Measurements from ENCODE around the gene KLHL29. TPM values are rescaled to one million over a fixed set of nuclear protein-coding genes. Genes with fewer than 3 reads are reported as not detected.
A peak's percentile ranks its signal among the peaks of the same experiment; 100 is the strongest.

KLHL29 gene
- total RNA-seq, 1 experiment from 2014 or later = 2.6 TPM

DNA sequence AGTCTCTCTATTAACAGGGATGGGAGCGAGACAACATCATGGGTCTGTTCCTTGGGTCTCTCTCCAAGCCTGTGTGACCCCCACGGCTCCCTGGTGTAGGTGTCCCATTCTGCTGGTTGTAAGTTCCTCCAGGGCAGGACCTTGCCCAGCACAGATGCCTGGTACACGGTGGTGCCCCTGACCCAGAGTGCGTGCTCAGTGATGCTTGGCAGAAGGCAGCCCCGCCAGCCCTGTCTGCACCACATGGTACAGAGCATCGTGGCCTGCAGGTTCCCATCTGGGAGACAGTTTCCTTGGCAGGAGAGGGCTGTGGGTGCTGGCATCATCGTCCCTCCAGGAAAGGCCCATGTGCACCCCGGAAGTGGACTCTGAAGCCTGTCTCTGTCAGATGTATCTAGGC, 249.0 kb downstream of the KLHL29 start:
- ATAC-seq (no peak), DNase-seq (no peak)
- no TSS peak for BruUV-seq (replicated peaks)
- TF ChIP-seq EZH2 (IDR thresholded peaks at IDR 0.05; ENCODE audit: low read length, unreplicated experiment) (no peak), EZH2phosphoT487 (IDR thresholded peaks at IDR 0.05; ENCODE audit: borderline replicate concordance, low read length) (no peak)
- TF ChIP-seq, protein P1, sequence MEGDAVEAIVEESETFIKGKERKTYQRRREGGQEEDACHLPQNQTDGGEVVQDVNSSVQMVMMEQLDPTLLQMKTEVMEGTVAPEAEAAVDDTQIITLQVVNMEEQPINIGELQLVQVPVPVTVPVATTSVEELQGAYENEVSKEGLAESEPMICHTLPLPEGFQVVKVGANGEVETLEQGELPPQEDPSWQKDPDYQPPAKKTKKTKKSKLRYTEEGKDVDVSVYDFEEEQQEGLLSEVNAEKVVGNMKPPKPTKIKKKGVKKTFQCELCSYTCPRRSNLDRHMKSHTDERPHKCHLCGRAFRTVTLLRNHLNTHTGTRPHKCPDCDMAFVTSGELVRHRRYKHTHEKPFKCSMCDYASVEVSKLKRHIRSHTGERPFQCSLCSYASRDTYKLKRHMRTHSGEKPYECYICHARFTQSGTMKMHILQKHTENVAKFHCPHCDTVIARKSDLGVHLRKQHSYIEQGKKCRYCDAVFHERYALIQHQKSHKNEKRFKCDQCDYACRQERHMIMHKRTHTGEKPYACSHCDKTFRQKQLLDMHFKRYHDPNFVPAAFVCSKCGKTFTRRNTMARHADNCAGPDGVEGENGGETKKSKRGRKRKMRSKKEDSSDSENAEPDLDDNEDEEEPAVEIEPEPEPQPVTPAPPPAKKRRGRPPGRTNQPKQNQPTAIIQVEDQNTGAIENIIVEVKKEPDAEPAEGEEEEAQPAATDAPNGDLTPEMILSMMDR (conservative IDR thresholded peaks at IDR 0.05; ENCODE audit: low read depth, low read length) = no peak
- no peaks in the 10 kb centered on the region for H3K9me2 ChIP-seq (replicated peaks; ENCODE audit: low read length)
- no peaks in the 10 kb centered on the region for H3K4me1 ChIP-seq (ENCODE audit: insufficient read depth, low read length)
- intact Hi-C loops (cut with micrococcal nuclease) = no loop called here
- no peaks in the 10 kb centered on the region for H3F3A ChIP-seq (ENCODE audit: low read length, unreplicated experiment)
- no peaks in the 10 kb centered on the region for H3K9me3 ChIP-seq (ENCODE audit: low read length)
- H2AFZ ChIP-seq (ENCODE audit: low read length) = no peak overlapping the region
- H3K4me2 ChIP-seq (ENCODE audit: low read length) = no peak overlapping the region
- no peaks in the 10 kb centered on the region for H3K36me3 ChIP-seq (ENCODE audit: low read depth, low read length)
- CTCF ChIA-PET = no interaction called here
- no peaks in the 10 kb centered on the region for H3K79me2 ChIP-seq (ENCODE audit: low read length)
- H4K20me1 ChIP-seq (ENCODE audit: low read length) = no peaks in the 10 kb centered on the region
- H3K27me3 ChIP-seq (ENCODE audit: low read length) = no peaks in the 10 kb centered on the region
- POLR2A ChIA-PET (ENCODE audit: unreplicated experiment) = no interaction called here
- H3K9ac ChIP-seq (ENCODE audit: low read length) = no peak overlapping the region
- H3K27ac ChIP-seq (ENCODE audit: low read length) = no peak overlapping the region
- no peak overlapping the region for H3K4me3 ChIP-seq (ENCODE audit: low read length)

DNA sequence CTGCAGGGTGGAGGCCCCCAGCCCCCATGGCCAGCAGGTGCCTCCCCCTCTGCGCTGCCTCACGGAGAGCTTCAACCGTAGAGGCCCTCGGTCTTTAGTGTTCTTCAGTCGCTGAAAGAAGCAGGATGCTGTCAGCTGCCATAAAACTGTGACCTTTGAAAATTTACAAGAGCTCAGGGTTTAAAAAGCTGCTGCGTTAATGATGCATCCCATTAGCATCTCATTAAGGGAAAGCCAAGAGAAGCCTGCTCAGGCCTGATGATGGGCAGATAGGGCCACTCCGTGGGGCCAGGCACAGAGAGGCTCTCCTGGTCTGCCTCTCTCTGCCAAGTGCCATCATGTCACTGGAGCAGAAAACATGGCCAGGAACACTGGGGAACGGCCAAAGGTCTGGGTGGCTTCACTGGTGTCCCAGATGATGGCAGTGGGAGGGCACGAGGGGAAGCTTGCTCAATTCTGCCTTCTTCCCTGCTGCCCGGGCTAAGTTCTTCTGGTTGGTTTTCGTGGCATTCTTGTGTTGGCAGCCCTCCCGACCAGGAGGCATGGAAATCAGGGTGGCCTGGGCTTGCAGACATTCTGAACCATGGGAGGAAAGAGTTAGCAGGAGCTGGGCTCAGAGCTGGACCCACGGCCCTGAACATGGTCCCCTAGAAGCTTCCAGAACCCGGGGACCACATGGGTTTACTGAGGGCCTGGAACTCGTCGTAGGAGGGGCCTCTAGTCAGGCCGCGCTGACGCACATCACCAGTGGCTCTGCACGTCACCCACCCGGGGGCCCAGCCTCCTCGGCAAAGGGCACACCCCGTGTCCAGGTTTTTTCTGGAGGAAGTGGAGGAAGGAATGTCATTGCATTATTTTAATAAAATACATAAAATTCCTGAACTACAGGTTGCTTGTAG, 250.7 kb downstream of the KLHL29 start:
- Histone ChIP-seq H4K20me1 (ENCODE audit: low read length) (no peaks in the 10 kb centered on the region), H3K4me2 (ENCODE audit: low read length) (no peak overlapping the region), H3K9ac (ENCODE audit: low read length) (no peak overlapping the region), H3K9me3 (ENCODE audit: low read length) (no peaks in the 10 kb centered on the region), H2AFZ (ENCODE audit: low read length) (no peak overlapping the region), H3K27me3 (ENCODE audit: low read length) (no peaks in the 10 kb centered on the region), H3K4me1 (ENCODE audit: insufficient read depth, low read length) (no peaks in the 10 kb centered on the region), H3K4me3 (ENCODE audit: low read length) (no peak overlapping the region), H3K36me3 (ENCODE audit: low read depth, low read length) (no peaks in the 10 kb centered on the region), H3K79me2 (ENCODE audit: low read length) (no peaks in the 10 kb centered on the region), H3K9me2 (replicated peaks; ENCODE audit: low read length) (no peaks in the 10 kb centered on the region), H3K27ac (ENCODE audit: low read length) (no peak overlapping the region), H3F3A (ENCODE audit: low read length, unreplicated experiment) (no peaks in the 10 kb centered on the region)
- TF ChIP-seq, protein P1 (conservative IDR thresholded peaks at IDR 0.05; ENCODE audit: low read depth, low read length) = no peak
- no peak for TF ChIP-seq EZH2phosphoT487 (IDR thresholded peaks at IDR 0.05; ENCODE audit: borderline replicate concordance, low read length)
- intact Hi-C loops (cut with micrococcal nuclease) = loop anchor here (5.0 kb wide), 1 partner anchor 127 kb away; no protein-coding TSS in a partner anchor
- BruUV-seq (replicated peaks) = no TSS peak
- ChIA-PET POLR2A (ENCODE audit: unreplicated experiment) (interaction anchor here (0.5 kb wide), 1 partner anchor 46 kb away, joined by 6 read pairs; no protein-coding TSS in a partner anchor), CTCF (no interaction called here)
- no peak for ATAC-seq
- no peak for DNase-seq

DNA sequence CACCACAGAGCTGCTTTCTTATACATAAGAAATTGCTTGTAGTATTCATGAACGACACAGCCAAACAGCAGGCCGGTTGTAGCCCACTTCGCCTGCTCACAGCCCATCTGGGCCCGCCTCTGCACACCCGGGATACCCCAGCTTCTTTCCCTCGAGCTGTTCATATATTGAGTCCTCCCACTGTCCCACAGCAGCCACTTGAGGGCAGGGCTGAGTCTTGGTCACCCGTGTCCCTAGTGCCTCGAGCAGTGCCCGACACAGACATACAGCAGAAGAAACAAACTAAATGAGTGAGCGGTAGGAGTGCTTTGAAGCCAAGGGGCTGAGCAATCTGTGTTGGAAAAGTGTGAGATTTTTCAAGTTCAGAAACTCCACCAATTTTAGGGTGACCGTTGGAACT, 251.4 kb downstream of the KLHL29 start:
- Histone ChIP-seq H4K20me1 (ENCODE audit: low read length) (no peaks in the 10 kb centered on the region), H3K27me3 (ENCODE audit: low read length) (no peaks in the 10 kb centered on the region), H3K9me3 (ENCODE audit: low read length) (no peaks in the 10 kb centered on the region), H3K9ac (ENCODE audit: low read length) (no peak overlapping the region), H3K4me1 (ENCODE audit: insufficient read depth, low read length) (no peaks in the 10 kb centered on the region), H2AFZ (ENCODE audit: low read length) (no peak overlapping the region), H3K4me3 (ENCODE audit: low read length) (no peak overlapping the region), H3F3A (ENCODE audit: low read length, unreplicated experiment) (no peaks in the 10 kb centered on the region), H3K79me2 (ENCODE audit: low read length) (no peaks in the 10 kb centered on the region), H3K36me3 (ENCODE audit: low read depth, low read length) (no peaks in the 10 kb centered on the region), H3K9me2 (replicated peaks; ENCODE audit: low read length) (no peaks in the 10 kb centered on the region), H3K4me2 (ENCODE audit: low read length) (no peak overlapping the region), H3K27ac (ENCODE audit: low read length) (no peak overlapping the region)
- no TSS peak for BruUV-seq (replicated peaks)
- DNase-seq = peak; percentile 22
- peak; percentile 84 for ATAC-seq
- TF ChIP-seq, protein P1 (conservative IDR thresholded peaks at IDR 0.05; ENCODE audit: low read depth, low read length) = peak; percentile 47
- TF ChIP-seq EZH2 (IDR thresholded peaks at IDR 0.05; ENCODE audit: low read length, unreplicated experiment) = no peak
- ChIA-PET CTCF (no interaction called here), POLR2A (ENCODE audit: unreplicated experiment) (no interaction called here)
- intact Hi-C loops (cut with micrococcal nuclease) = loop anchor here (5.0 kb wide), 1 partner anchor 126 kb away; no protein-coding TSS in a partner anchor
